ENCODE results near the gene NOP53.

The NOP53 gene

GRCh38 chr19:47752440-47753211, 7.3 kb downstream of the NOP53 start:
- TF ChIP-seq POU2F2 (IDR thresholded peaks at IDR 0.05; ENCODE audit: low read depth, low read length) (no peak), SPI1 (IDR thresholded peaks at IDR 0.05; ENCODE audit: low read depth, low read length) (no peak), POLR2AphosphoS5 (IDR thresholded peaks at IDR 0.05; ENCODE audit: low read depth, low read length) (0 out of 2 replicates have a peak, but pooled peaks have one; percentile 5)
- no peak for DNase-seq (ENCODE audit: insufficient read length, low spot score)
- FAIRE-seq = no peak

GRCh38 chr19:47754206-47755064, 9.1 kb downstream of the NOP53 start:
- no peak for FAIRE-seq
- TF ChIP-seq POU2F2 (IDR thresholded peaks at IDR 0.05; ENCODE audit: low read depth, low read length) (no peak), PAX5 (IDR thresholded peaks at IDR 0.05; ENCODE audit: insufficient read depth, low read length, severe bottlenecking) (no peak), POLR2A (IDR thresholded peaks at IDR 0.05; ENCODE audit: low read depth, low read length) (no peak), TAF1 (IDR thresholded peaks at IDR 0.05; ENCODE audit: low read depth, low read length) (no peak), POLR2AphosphoS5 (IDR thresholded peaks at IDR 0.05; ENCODE audit: low read depth, low read length) (no peak), SPI1 (IDR thresholded peaks at IDR 0.05; ENCODE audit: low read depth, low read length) (no peak)
- no peak for DNase-seq (ENCODE audit: insufficient read length, low spot score)

GRCh38 chr19:47755065-47755761, 9.9 kb downstream of the NOP53 start:
- FAIRE-seq (no peak), DNase-seq (ENCODE audit: insufficient read length, low spot score) (no peak)
- no peak for TF ChIP-seq POLR2A (IDR thresholded peaks at IDR 0.05; ENCODE audit: low read depth, low read length)
- no peak for TF ChIP-seq POU2F2 (IDR thresholded peaks at IDR 0.05; ENCODE audit: low read depth, low read length)
- TF ChIP-seq PAX5 (IDR thresholded peaks at IDR 0.05; ENCODE audit: insufficient read depth, low read length, severe bottlenecking) = no peak
- TF ChIP-seq SPI1 (IDR thresholded peaks at IDR 0.05; ENCODE audit: low read depth, low read length) = no peak
- TF ChIP-seq POLR2AphosphoS5 (IDR thresholded peaks at IDR 0.05; ENCODE audit: low read depth, low read length) = no peak
- TF ChIP-seq TAF1 (IDR thresholded peaks at IDR 0.05; ENCODE audit: low read depth, low read length) = no peak

- TF ChIP-seq POU2F2 (IDR thresholded peaks at IDR 0.05; ENCODE audit: low read depth, low read length) (no peak), PAX5 (IDR thresholded peaks at IDR 0.05; ENCODE audit: insufficient read depth, low read length, severe bottlenecking) (no peak), SPI1 (IDR thresholded peaks at IDR 0.05; ENCODE audit: low read depth, low read length) (no peak), POLR2AphosphoS5 (IDR thresholded peaks at IDR 0.05; ENCODE audit: low read depth, low read length) (no peak), TAF1 (IDR thresholded peaks at IDR 0.05; ENCODE audit: low read depth, low read length) (no peak), POLR2A (IDR thresholded peaks at IDR 0.05; ENCODE audit: low read depth, low read length) (no peak)
- DNase-seq (ENCODE audit: insufficient read length, low spot score) = no peak
- no peak for FAIRE-seq
Observed at GRCh38 chr19:47755762-47756626, 10.6 kb downstream of the NOP53 start.

GRCh38 chr19:47756627-47756929, 11.2 kb downstream of the NOP53 start:
- TF ChIP-seq SPI1 (IDR thresholded peaks at IDR 0.05; ENCODE audit: low read depth, low read length) (no peak), PAX5 (IDR thresholded peaks at IDR 0.05; ENCODE audit: insufficient read depth, low read length, severe bottlenecking) (no peak), POU2F2 (IDR thresholded peaks at IDR 0.05; ENCODE audit: low read depth, low read length) (no peak), POLR2AphosphoS5 (IDR thresholded peaks at IDR 0.05; ENCODE audit: low read depth, low read length) (no peak), POLR2A (IDR thresholded peaks at IDR 0.05; ENCODE audit: low read depth, low read length) (no peak)
- FAIRE-seq (no peak), DNase-seq (ENCODE audit: insufficient read length, low spot score) (no peak)

GRCh38 chr19:47756953-47757608, 11.7 kb downstream of the NOP53 start:
- TF ChIP-seq POU2F2 (IDR thresholded peaks at IDR 0.05; ENCODE audit: low read depth, low read length) (no peak), POLR2A (IDR thresholded peaks at IDR 0.05; ENCODE audit: low read depth, low read length) (no peak), PAX5 (IDR thresholded peaks at IDR 0.05; ENCODE audit: insufficient read depth, low read length, severe bottlenecking) (no peak)
- no peak for DNase-seq (ENCODE audit: insufficient read length, low spot score)
- FAIRE-seq = no peak

- TF ChIP-seq TAF1 (IDR thresholded peaks at IDR 0.05; ENCODE audit: low read depth, low read length) = no peak
- peak; percentile 23; the same call in 1 of the 2 replicates for TF ChIP-seq POLR2AphosphoS5 (IDR thresholded peaks at IDR 0.05; ENCODE audit: low read depth, low read length)
- no peak for TF ChIP-seq POU2F2 (IDR thresholded peaks at IDR 0.05; ENCODE audit: low read depth, low read length)
- no peak for TF ChIP-seq SPI1 (IDR thresholded peaks at IDR 0.05; ENCODE audit: low read depth, low read length)
- DNase-seq (ENCODE audit: insufficient read length, low spot score) = no peak
- no peak for FAIRE-seq
Observed at GRCh38 chr19:47757617-47758442, 12.5 kb downstream of the NOP53 start.

- FAIRE-seq = no peak
- no peak for DNase-seq (ENCODE audit: insufficient read length, low spot score)
Observed at GRCh38 chr19:47758443-47758804, 13.1 kb downstream of the NOP53 start.

More at GRCh38 chr19:47758443-47758804, 13.1 kb downstream of the NOP53 start:
- TF ChIP-seq SPI1 (IDR thresholded peaks at IDR 0.05; ENCODE audit: low read depth, low read length) (no peak), TAF1 (IDR thresholded peaks at IDR 0.05; ENCODE audit: low read depth, low read length) (no peak), POLR2A (IDR thresholded peaks at IDR 0.05; ENCODE audit: low read depth, low read length) (no peak; the same call in 1 of the 2 replicates), PAX5 (IDR thresholded peaks at IDR 0.05; ENCODE audit: insufficient read depth, low read length, severe bottlenecking) (no peak), POU2F2 (IDR thresholded peaks at IDR 0.05; ENCODE audit: low read depth, low read length) (no peak), POLR2AphosphoS5 (IDR thresholded peaks at IDR 0.05; ENCODE audit: low read depth, low read length) (no peak)

Measured in GM12891 (cell line).